GM10266 (cell line): ENCODE results near the gene SCRG1.

ENCODE experiments used
- DNase-seq: peaks from one replicate; pipeline ENCODE4 v3.0.0; 2012; ENCODE audit errors: extremely low spot score
- TF ChIP-seq, protein P1 (sequence below): IDR thresholded peaks from 2 replicates; pipeline ENCODE4 v1.5.1; 2012; ENCODE audit warnings: mild to moderate bottlenecking, low read depth; ENCODE audit not compliant: control insufficient read depth, insufficient read depth; ENCODE audit errors: missing control alignments

The SCRG1 gene

GRCh38 chr4:173398779-173399415 lies at the start of gene SCRG1:
SCRG1 (minus strand) TSS chr4:173399116; CDS start chr4:173391414, 7,702 bp downstream.
- no peak for DNase-seq
- TF ChIP-seq, protein P1, sequence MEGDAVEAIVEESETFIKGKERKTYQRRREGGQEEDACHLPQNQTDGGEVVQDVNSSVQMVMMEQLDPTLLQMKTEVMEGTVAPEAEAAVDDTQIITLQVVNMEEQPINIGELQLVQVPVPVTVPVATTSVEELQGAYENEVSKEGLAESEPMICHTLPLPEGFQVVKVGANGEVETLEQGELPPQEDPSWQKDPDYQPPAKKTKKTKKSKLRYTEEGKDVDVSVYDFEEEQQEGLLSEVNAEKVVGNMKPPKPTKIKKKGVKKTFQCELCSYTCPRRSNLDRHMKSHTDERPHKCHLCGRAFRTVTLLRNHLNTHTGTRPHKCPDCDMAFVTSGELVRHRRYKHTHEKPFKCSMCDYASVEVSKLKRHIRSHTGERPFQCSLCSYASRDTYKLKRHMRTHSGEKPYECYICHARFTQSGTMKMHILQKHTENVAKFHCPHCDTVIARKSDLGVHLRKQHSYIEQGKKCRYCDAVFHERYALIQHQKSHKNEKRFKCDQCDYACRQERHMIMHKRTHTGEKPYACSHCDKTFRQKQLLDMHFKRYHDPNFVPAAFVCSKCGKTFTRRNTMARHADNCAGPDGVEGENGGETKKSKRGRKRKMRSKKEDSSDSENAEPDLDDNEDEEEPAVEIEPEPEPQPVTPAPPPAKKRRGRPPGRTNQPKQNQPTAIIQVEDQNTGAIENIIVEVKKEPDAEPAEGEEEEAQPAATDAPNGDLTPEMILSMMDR = no peak

- DNase-seq = no peak
- TF ChIP-seq, protein P1 = no peak
Measured at GRCh38 chr4:173448103-173448502, 49.2 kb upstream of the SCRG1 start.

DNA sequence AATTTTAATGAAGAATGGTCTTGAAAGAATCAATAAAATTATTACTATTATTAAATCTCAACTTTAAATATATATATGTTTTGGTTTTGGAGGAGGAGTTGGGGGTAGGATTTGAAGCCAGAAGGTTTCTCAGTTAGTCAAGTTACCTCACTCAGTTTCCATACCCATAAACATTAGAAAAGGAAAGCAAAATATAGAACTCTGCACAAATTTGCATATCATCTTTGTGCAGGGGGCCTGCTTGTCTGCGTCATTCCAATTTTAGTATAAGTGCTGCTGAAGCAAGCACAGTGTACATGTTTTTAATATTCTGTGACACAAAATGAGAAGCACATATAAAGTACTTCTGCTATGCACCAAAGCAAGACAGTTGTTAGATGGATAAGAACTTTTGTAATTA lies 47.5 kb upstream of the SCRG1 start:
- DNase-seq = peak; percentile 41
- TF ChIP-seq, protein P1 = no peak

GRCh38 chr4:173443121-173443520 lies 44.2 kb upstream of the SCRG1 start:
- TF ChIP-seq, protein P1 = no peak

GRCh38 chr4:173442223-173442932 lies 43.5 kb upstream of the SCRG1 start:
- TF ChIP-seq, protein P1 = no peak
- DNase-seq = no peak

More at GRCh38 chr4:173443121-173443520, 44.2 kb upstream of the SCRG1 start:
- DNase-seq = no peak

DNA sequence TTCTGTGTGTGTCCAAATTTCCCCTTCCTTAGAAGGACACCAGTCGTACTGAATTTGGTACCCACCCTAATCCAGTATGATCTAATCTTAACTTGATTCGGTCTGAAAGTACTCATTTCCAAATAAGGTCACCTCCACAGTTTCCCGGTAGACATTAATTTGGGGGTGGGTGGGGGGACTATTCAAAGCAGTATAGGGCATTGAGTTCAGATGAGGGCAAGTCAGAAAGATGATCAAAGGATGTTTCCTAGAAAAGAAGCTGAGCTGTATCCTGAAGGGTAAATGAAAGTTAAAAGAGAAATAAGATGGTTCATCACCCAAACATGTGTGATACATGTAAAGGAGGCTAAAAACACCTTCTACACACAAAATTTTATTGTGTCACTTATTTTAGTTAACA lies 42.0 kb upstream of the SCRG1 start:
- TF ChIP-seq, protein P1 = no peak

GRCh38 chr4:173436771-173437265 lies 37.9 kb upstream of the SCRG1 start:
- no peak for DNase-seq
- TF ChIP-seq, protein P1 = no peak

More for the DNA sequence above, 42.0 kb upstream of the SCRG1 start:
- DNase-seq = no peak
